Stomach (tissue), 4 donors: ENCODE measurements around the gene OR5H14.

Experiments
- CTCF ChIP-seq, 7 experiments: fragments of 450-650 bp in 4 of 7; fragments of 200-600 bp in 3 of 7; sonication (generic) in 3 of 7; IDR thresholded peaks; one replicate each; pipeline ENCODE4 v1.5.1; 2016 to 2019; ENCODE audit warnings: antibody characterized with exemption in 7 of 7, control low read depth in 2 of 7, mild to moderate bottlenecking in 1 of 7
- EP300 ChIP-seq: sonication (generic); formaldehyde crosslinking; IDR thresholded peaks from one replicate; pipeline ENCODE4 v1.6.1; 2017; ENCODE audit warnings: antibody characterized with exemption
- POLR2A ChIP-seq, 4 donors: fragments of 450-650 bp; IDR thresholded peaks; one replicate each; pipeline ENCODE4 v1.6.1; 2016; ENCODE audit warnings: antibody characterized with exemption in 4 of 4, control low read depth in 2 of 4, mild to moderate bottlenecking in 1 of 4, moderate library complexity in 1 of 4
- POLR2AphosphoS5 ChIP-seq, 3 donors: sonication (generic); formaldehyde crosslinking; IDR thresholded peaks; one replicate each; pipeline ENCODE4 v1.6.1; 2016; ENCODE audit warnings: antibody characterized with exemption in 3 of 3

DNA sequence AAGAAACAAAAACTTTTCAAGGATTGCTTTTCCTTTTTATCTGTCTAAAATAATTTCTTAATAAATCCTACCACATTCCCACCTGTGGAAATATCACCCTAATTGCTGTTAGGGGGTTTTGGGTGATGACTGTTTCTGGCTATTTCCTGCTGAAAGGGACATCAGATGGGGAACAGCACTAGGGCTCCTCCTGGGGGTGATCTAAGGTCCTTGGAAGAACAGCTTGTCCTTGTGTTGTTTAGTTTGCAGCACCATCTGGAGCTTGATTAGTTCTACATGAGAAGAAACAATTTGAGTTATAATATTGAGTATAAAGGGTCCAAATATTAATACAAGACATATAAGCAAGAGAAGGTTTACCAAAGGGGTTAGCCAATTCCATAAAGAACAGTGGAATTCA, 37.9 kb downstream of the OR5H14 start:
- TF ChIP-seq POLR2A (IDR thresholded peaks at IDR 0.05) (no peak), CTCF (IDR thresholded peaks at IDR 0.05) (no peak), EP300 (no peak), POLR2AphosphoS5 (IDR thresholded peaks at IDR 0.05) (no peak)
